IPS-20b (cell line): ENCODE measurements around the gene DHRS2.
"Not testable (repeated sequence)": the region's sequence is repeated elsewhere in the genome, so short reads cannot be mapped to it uniquely, and the experiment has no call there.

Source experiments
- H3K27ac ChIP-seq: one replicate; pipeline ENCODE4 v1.5.1; 2013; ENCODE audit warnings: low read length
- H3K27me3 ChIP-seq: 2 replicates; pipeline ENCODE4 v1.6.1; 2013; ENCODE audit warnings: mild to moderate bottlenecking, low read length, inconsistent platforms; ENCODE audit not compliant: insufficient read depth
- H3K36me3 ChIP-seq: 2 replicates; pipeline ENCODE4 v1.6.1; 2013; ENCODE audit warnings: low read depth, mild to moderate bottlenecking, inconsistent platforms, low read length, moderate library complexity; ENCODE audit not compliant: insufficient read depth
- H3K4me1 ChIP-seq: 2 replicates; pipeline ENCODE4 v1.6.1; 2013; ENCODE audit warnings: mild to moderate bottlenecking, control low read depth, inconsistent platforms, low read length, moderate library complexity; ENCODE audit not compliant: insufficient read depth
- H3K4me3 ChIP-seq: 2 replicates; pipeline ENCODE4 v1.5.1; 2013; ENCODE audit warnings: mild to moderate bottlenecking, low read length, inconsistent platforms
- H3K9ac ChIP-seq: 2 replicates; pipeline ENCODE4 v1.6.1; 2013; ENCODE audit warnings: low read depth, mild to moderate bottlenecking, inconsistent platforms, low read length, moderate library complexity
- H3K9me3 ChIP-seq: 2 replicates; pipeline ENCODE4 v1.6.1; 2013; ENCODE audit warnings: mild to moderate bottlenecking, low read depth, low read length, inconsistent platforms; ENCODE audit not compliant: insufficient read depth

Gene DHRS2

DNA sequence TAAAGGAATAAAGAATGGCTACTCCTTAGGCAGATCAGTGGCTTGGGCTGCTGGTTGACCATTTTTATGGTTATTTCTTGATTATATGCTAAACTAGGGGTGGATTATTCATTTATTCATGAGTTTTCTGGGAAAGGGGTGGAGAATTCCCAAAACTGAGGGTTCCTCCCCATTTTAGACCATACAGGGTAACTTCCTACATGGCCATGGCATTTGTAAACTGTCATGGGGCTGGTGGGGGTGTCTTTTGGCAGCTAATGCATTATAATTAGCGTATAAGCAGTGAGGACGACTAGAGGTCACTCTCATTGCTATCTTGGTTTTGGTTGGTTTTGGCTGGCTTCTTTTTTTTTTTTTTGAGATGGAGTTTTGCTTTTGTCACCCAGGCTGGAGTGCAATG lies 32.0 kb upstream of the DHRS2 start:
- no peaks in the 10 kb centered on the region for H3K36me3 ChIP-seq
- H3K27ac ChIP-seq = no peak overlapping the region
- H3K4me3 ChIP-seq = no peak overlapping the region
- no peaks in the 10 kb centered on the region for H3K27me3 ChIP-seq
- H3K9me3 ChIP-seq = no peaks in the 10 kb centered on the region
- H3K9ac ChIP-seq = no peak overlapping the region
- H3K4me1 ChIP-seq = no peaks in the 10 kb centered on the region

DNA sequence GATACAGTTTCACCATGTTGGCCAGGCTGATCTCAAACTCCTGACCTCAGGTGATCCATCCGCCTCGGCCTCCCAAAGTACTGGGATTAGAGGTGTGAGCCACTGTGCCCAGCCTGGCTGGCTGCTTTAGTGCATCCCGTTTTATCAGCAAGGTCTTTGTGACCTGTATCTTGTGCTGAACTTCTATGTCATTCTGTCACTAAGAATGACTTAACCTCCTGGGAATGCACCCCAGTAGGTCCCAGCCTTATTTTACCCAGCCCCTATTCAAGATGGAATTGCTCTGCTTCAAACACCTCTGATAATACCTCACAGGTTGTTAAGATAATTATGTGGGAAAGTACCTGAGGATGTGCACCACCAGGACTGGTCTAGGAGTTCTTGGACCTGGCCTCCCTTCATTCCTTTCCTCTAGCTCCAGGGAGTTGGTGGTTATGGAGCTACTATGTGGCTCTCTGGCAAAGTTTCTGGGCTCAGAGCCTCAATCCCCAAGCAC lies 31.4 kb upstream of the DHRS2 start:
- no peak overlapping the region for H3K27ac ChIP-seq
- H3K4me1 ChIP-seq = no peaks in the 10 kb centered on the region
- no peaks in the 10 kb centered on the region for H3K27me3 ChIP-seq
- H3K9ac ChIP-seq = no peak overlapping the region
- no peak overlapping the region for H3K4me3 ChIP-seq
- no peaks in the 10 kb centered on the region for H3K9me3 ChIP-seq
- no peaks in the 10 kb centered on the region for H3K36me3 ChIP-seq

DNA sequence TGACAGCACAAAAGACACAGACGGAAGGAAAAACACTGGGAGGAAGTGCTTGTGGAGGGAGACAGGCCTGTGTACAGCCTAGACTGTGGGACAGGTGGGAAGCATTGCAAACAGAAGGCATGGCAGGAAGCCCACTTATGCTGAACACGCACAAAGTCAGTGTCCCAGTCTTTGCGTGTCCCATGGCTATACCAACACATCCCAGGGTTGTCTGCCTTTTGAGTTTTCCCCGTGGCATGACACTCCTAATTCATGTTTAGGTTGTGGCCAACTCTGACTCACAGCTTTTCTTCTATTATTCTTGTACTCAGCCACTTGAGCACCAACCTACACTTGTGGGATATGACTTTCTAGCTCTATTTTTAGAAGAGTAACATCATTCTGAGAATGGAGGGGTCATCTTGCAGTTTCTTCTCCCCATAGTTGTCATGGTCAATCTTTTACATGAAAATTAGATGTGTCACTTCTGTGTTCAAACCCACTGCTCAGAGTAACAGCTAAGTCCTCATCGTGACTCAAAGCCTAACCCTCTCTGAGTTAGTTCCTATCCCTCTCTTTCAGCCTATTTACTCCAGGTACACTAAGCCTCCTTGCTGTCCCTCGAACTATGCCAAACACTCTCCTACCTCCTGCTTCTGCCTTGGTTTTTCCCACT lies 30.1 kb upstream of the DHRS2 start:
- Histone ChIP-seq H3K4me3 (no peak overlapping the region), H3K9me3 (no peaks in the 10 kb centered on the region), H3K27me3 (no peaks in the 10 kb centered on the region), H3K27ac (no peak overlapping the region), H3K4me1 (no peaks in the 10 kb centered on the region), H3K9ac (no peak overlapping the region), H3K36me3 (no peaks in the 10 kb centered on the region)

DNA sequence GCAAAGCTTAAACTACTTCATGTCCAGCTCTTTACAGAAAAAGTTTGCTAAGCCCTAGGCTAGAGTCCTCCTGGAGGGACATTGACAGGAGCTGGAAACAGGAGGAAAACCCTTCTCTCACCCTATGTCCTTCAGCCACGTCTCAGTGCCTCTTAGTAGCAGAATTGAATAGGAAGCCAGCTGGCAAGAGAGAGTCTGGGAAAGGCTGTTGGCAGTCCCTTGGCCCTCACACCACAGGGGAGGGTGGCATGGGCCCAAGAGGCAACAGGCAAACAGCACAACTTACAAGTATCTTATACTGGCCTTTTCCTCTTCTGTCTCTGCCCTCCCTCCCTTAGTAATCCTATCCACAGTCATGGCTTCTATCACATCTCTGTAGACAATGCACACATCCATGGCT lies 27.7 kb upstream of the DHRS2 start:
- Histone ChIP-seq H3K4me3 (no peak overlapping the region), H3K4me1 (no peaks in the 10 kb centered on the region), H3K27me3 (no peaks in the 10 kb centered on the region)

DNA sequence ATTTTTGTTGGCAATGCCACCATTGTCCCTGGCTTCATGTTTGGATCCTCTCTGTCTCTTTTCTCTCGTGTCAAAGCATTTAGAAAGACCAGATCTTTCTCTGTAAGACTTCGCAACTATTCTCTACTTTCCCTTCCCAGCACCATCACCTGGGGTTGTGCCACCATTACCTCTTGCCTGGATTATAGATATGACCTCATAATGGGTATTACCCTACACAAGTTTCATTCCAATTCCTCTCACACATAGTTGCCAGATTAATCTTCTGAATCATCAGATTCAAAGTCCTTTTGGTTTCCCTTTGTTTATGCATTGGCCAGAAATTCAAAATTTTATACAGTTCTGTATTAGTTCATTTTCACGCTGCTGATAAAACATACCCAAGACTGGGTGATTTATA lies 27.2 kb upstream of the DHRS2 start:
- no peaks in the 10 kb centered on the region for H3K4me1 ChIP-seq
- H3K9ac ChIP-seq = no peak overlapping the region
- no peaks in the 10 kb centered on the region for H3K36me3 ChIP-seq
- H3K27me3 ChIP-seq = no peaks in the 10 kb centered on the region
- H3K27ac ChIP-seq = no peak overlapping the region
- no peaks in the 10 kb centered on the region for H3K9me3 ChIP-seq
- no peak overlapping the region for H3K4me3 ChIP-seq

More for the DNA sequence above, 27.7 kb upstream of the DHRS2 start:
- Histone ChIP-seq H3K9me3 (no peaks in the 10 kb centered on the region), H3K9ac (no peak overlapping the region), H3K36me3 (no peaks in the 10 kb centered on the region), H3K27ac (no peak overlapping the region)

DNA sequence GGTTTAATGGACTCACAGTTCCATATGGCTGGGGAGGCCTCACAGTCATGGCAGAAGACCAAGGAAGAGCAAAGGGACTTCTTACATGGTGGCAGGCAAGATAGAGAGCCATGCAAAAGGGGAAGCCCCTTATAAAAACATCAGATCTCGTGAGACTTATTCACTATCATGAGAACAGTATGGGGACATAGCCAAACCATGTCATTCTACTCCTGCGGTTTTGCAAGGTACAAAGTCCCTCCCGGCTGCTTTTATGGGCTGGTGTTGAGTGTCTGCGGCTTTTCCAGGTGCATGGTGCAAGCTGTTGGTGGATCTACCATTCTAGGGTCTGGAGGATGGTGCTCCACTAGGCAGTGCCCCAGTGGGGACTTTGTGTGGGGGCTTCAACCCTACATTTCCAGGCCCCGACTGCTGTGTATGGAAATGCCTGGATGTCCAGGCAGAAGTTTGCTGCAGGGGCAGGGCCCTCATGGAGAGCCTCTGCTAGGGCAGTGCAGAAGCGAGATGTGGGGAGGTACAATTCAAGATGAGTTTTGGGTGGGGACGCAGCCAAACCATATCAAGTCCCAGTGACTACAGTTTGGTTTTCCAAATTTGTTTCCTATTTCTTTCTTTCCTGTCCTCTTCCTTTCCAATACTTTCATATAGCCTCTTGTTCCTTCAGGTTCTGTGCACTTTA lies 26.6 kb upstream of the DHRS2 start:
- H3K9ac ChIP-seq, H3K4me3 ChIP-seq, H3K4me1 ChIP-seq, H3K27ac ChIP-seq, H3K27me3 ChIP-seq, H3K36me3 ChIP-seq, H3K9me3 ChIP-seq: not testable (repeated sequence)

DNA sequence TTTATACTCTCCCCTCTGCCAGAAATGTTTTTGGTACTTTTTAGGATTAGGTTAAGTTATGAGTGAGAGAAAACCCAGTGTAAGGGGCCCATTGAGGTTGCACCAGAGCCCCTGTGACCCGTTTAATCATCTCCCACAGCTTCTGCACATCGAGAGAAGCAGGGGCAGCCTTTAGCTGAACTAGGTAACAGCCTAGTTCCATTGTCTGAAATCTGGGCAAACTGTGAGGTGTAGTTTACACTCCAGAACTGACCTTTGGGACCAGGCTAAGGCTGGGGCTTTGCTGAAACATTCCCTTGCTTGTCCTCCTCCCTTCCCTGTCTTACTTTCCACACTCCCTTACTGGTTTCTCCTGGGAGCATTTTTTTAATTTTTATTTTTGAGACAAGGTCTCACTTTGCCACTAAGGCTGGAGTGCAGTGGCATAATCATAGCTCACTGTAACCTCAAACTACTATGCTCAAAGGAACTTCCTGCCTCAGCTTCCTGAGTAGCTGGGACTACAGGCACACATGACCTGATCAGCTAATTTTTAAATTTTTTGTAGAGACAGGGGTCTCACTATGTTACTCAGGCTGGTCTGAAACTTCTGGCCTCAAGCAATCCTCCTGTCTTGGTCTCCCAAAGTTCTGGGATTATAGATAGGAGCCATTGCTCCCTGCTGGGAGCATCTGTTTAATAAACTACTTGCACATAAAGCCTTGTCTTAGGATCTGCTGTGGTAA lies 25.9 kb upstream of the DHRS2 start:
- H3K4me1 ChIP-seq = no peaks in the 10 kb centered on the region
- no peaks in the 10 kb centered on the region for H3K36me3 ChIP-seq
- H3K27ac ChIP-seq = no peak overlapping the region
- H3K27me3 ChIP-seq = no peaks in the 10 kb centered on the region
- H3K9ac ChIP-seq = no peak overlapping the region
- H3K9me3 ChIP-seq = no peaks in the 10 kb centered on the region
- no peak overlapping the region for H3K4me3 ChIP-seq

DNA sequence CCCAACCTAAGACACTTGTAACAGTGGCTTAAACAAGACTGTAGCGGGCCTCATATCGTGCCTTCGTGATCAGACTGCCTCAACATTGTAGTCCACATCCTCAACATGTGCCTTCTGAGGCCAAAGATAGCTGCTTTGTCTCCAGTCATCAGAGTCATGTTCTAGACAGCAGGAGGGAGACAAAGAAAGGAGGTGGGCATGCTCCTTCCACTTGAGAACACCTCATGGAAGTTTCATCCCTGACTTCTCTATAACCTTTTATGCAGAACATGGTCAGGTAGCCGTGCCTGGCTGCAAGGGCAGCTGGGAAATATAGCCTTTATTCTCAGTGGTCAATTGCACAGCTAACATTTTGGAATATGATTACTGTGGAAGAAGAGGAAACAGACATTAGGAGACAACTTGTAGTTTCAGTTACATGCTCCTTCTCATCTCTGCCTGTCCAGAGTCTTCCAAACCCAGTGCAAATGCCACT lies 25.3 kb upstream of the DHRS2 start:
- H3K9me3 ChIP-seq = no peaks in the 10 kb centered on the region
- no peaks in the 10 kb centered on the region for H3K36me3 ChIP-seq
- H3K27me3 ChIP-seq = no peaks in the 10 kb centered on the region
- H3K27ac ChIP-seq = no peak overlapping the region
- no peak overlapping the region for H3K4me3 ChIP-seq
- H3K4me1 ChIP-seq = no peaks in the 10 kb centered on the region
- no peak overlapping the region for H3K9ac ChIP-seq

DNA sequence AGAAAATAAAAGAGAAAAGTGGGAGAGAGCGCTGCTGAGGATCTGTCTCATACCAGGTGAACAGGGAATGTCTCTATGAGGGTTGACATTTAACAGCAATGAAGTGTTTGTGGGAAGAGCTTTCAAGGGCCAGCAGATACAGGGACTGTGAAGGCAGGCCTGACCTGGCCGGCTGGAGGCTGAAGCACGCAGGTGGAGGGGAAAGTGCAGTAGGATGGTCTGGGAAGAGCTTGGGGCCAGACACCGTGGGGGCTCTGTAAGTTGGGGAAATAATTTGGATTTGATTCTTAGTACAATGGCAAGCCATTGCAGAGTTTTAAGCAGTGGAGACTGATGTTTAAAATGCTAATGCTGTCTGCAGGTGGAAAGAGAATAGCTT lies 23.8 kb upstream of the DHRS2 start:
- no peaks in the 10 kb centered on the region for H3K27me3 ChIP-seq
- H3K9me3 ChIP-seq = no peaks in the 10 kb centered on the region
- H3K4me1 ChIP-seq = no peaks in the 10 kb centered on the region
- H3K27ac ChIP-seq = no peak overlapping the region
- H3K4me3 ChIP-seq = no peak overlapping the region
- no peaks in the 10 kb centered on the region for H3K36me3 ChIP-seq
- H3K9ac ChIP-seq = no peak overlapping the region

DNA sequence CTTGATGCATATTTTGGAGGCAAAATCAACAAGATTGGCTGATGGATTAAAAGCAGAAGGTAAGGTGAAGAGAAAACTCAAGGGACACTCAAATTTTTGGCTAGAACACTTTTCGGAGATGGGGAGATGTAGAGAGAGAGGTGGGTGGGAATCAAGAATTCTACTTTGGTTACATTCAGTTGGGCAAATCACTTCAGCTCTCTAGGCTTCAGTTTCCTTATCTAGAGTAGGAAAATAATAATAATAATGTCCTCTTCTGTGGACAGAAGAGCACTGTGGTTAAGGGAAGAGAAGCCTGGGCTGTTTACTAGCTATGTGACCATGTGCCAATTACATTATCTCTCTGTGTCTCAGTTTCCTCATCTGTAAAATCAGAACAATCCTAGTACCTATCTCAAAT lies 23.4 kb upstream of the DHRS2 start:
- Histone ChIP-seq H3K9me3 (no peaks in the 10 kb centered on the region), H3K36me3 (no peaks in the 10 kb centered on the region), H3K27ac (no peak overlapping the region), H3K4me1 (no peaks in the 10 kb centered on the region), H3K27me3 (no peaks in the 10 kb centered on the region), H3K4me3 (no peak overlapping the region), H3K9ac (no peak overlapping the region)

DNA sequence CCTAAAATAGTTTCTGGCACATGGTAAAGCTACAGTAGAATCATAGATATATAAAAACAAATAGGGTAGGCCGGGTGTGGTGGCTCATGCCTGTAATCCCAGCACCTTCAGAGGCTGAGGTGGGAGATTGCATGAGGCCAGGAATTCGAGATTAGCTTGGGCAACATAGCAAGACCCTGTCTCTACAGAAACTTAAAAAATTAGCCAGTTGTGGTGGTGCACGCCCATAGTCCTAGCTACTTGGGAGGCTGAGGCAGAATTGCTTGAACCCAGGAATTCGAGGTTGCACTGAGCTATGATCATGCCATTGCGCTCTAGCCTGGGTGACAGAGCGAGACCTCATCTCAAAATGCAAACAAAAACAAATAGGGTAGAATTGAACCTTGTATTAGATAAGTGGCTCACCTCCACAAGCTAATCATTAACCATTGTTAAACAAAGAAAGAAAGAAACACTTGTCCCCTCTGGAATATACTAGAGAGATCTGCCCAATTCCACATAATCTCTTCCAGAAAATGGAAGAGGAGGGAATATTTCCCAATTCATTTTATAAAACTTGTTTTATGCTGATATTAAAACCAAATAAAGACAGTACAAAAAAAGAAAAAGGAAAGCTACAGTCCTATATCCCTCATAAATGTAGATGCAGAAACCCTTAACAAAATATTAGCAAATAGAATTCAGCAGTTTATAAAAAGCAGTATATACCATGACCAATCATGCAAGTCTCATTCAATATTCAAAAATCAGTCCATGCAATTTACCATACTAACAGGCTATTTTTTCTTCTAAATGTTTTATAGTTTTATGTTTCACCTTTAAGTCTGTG lies 22.7 kb upstream of the DHRS2 start:
- H3K4me3 ChIP-seq = no peak overlapping the region
- H3K4me1 ChIP-seq = no peaks in the 10 kb centered on the region
- no peaks in the 10 kb centered on the region for H3K36me3 ChIP-seq
- no peaks in the 10 kb centered on the region for H3K9me3 ChIP-seq
- no peak overlapping the region for H3K9ac ChIP-seq
- no peak overlapping the region for H3K27ac ChIP-seq
- H3K27me3 ChIP-seq = no peaks in the 10 kb centered on the region
